ENCODE data around the gene FOXI2.

The FOXI2 gene

GRCh38 chr10:127759276-127759675, 22.3 kb downstream of the FOXI2 start:
- peaks cover 19 to 28% of the 10 kb centered on the region in 2 donors for H3K27me3 Mint-ChIP-seq
- no peak for ATAC-seq (replicated peaks)
- no peak overlapping the region for H3K27ac Mint-ChIP-seq
- peaks cover 0 to 2% of the 10 kb centered on the region in 2 donors for H3K4me1 Mint-ChIP-seq (ENCODE audit: low read depth in 2 of 2)
- no peak overlapping the region for H3K4me3 Mint-ChIP-seq
- no peak for DNase-seq
- no peaks in the 10 kb centered on the region for H3K36me3 Mint-ChIP-seq (ENCODE audit: insufficient read depth)
- H3K9me3 Mint-ChIP-seq, result no peaks in the 10 kb centered on the region

GRCh38 chr10:127762925-127763324, 25.9 kb downstream of the FOXI2 start:
- ATAC-seq (replicated peaks) (no peak), DNase-seq (no peak)
- Mint-ChIP-seq H3K27ac (no peak overlapping the region), H3K4me1 (ENCODE audit: low read depth in 2 of 2) (peaks cover 0 to 2% of the 10 kb centered on the region in 2 donors), H3K4me3 (no peak overlapping the region), H3K9me3 (no peaks in the 10 kb centered on the region), H3K27me3 (peaks cover 36 to 46% of the 10 kb centered on the region in 2 donors), H3K36me3 (ENCODE audit: insufficient read depth) (no peaks in the 10 kb centered on the region)

- Mint-ChIP-seq H3K4me3 (no peak overlapping the region), H3K27ac (no peak overlapping the region), H3K4me1 (ENCODE audit: low read depth in 2 of 2) (no peaks in the 10 kb centered on the region), H3K36me3 (ENCODE audit: insufficient read depth) (no peaks in the 10 kb centered on the region), H3K9me3 (no peaks in the 10 kb centered on the region), H3K27me3 (peaks cover 0 to 16% of the 10 kb centered on the region in 2 donors)
- DNase-seq (no peak), ATAC-seq (replicated peaks) (no peak)
Measured at GRCh38 chr10:127774766-127775559, 38.0 kb downstream of the FOXI2 start.

GRCh38 chr10:127776816-127777215, 39.8 kb downstream of the FOXI2 start:
- H3K27ac Mint-ChIP-seq, result no peak overlapping the region
- H3K4me3 Mint-ChIP-seq, result no peak overlapping the region
- H3K4me1 Mint-ChIP-seq (ENCODE audit: low read depth in 2 of 2), result no peaks in the 10 kb centered on the region
- no peaks in the 10 kb centered on the region for H3K9me3 Mint-ChIP-seq
- no peaks in the 10 kb centered on the region for H3K36me3 Mint-ChIP-seq (ENCODE audit: insufficient read depth)
- DNase-seq (no peak), ATAC-seq (replicated peaks) (no peak)
- H3K27me3 Mint-ChIP-seq, result peaks cover 9 to 26% of the 10 kb centered on the region in 2 donors

- Mint-ChIP-seq H3K4me3 (no peak overlapping the region), H3K9me3 (no peaks in the 10 kb centered on the region), H3K4me1 (ENCODE audit: low read depth in 2 of 2) (no peaks in the 10 kb centered on the region), H3K36me3 (ENCODE audit: insufficient read depth) (no peaks in the 10 kb centered on the region), H3K27ac (no peak overlapping the region), H3K27me3 (peaks cover 17 to 45% of the 10 kb centered on the region in 2 donors)
- ATAC-seq (replicated peaks), result no peak
- no peak for DNase-seq
Measured at GRCh38 chr10:127781412-127781811, 44.4 kb downstream of the FOXI2 start.

GRCh38 chr10:127787873-127788272, 50.9 kb downstream of the FOXI2 start:
- ATAC-seq (replicated peaks) (no peak), DNase-seq (no peak)
- H3K36me3 Mint-ChIP-seq (ENCODE audit: insufficient read depth), result no peaks in the 10 kb centered on the region
- peaks cover 2 to 6% of the 10 kb centered on the region in 2 donors for H3K9me3 Mint-ChIP-seq
- no peaks in the 10 kb centered on the region for H3K4me1 Mint-ChIP-seq (ENCODE audit: low read depth in 2 of 2)
- no peak overlapping the region for H3K4me3 Mint-ChIP-seq
- H3K27me3 Mint-ChIP-seq, result peaks cover 17 to 21% of the 10 kb centered on the region in 2 donors
- H3K27ac Mint-ChIP-seq, result no peak overlapping the region

- H3K36me3 Mint-ChIP-seq (ENCODE audit: insufficient read depth), result no peaks in the 10 kb centered on the region
- H3K4me1 Mint-ChIP-seq (ENCODE audit: low read depth in 2 of 2), result no peaks in the 10 kb centered on the region
- H3K9me3 Mint-ChIP-seq, result peaks cover 2 to 6% of the 10 kb centered on the region in 2 donors
- H3K4me3 Mint-ChIP-seq, result no peak overlapping the region
- peaks cover 28 to 33% of the 10 kb centered on the region in 2 donors for H3K27me3 Mint-ChIP-seq
- H3K27ac Mint-ChIP-seq, result no peak overlapping the region
- no peak for ATAC-seq (replicated peaks)
- DNase-seq, result no peak
Measured at GRCh38 chr10:127790066-127790624, 53.2 kb downstream of the FOXI2 start.
